K562 (cell line): ENCODE data around the gene CKAP5. TPM values are rescaled to one million over a fixed set of nuclear protein-coding genes. Genes with fewer than 3 reads are reported as not detected.
A peak's percentile ranks its signal among the peaks of the same experiment; 100 is the strongest.

Experiments
- ATAC-seq: fragments of 200-7000 bp; cut with Tn5 transposase; 3 replicates; pipeline ENCODE4 v1.9.1; 2020; ENCODE audit warnings: moderate library complexity
- BruUV-seq: library from RNA; stranded (reverse); fragments of 400-500 nt; replicated peaks from 2 replicates; lab custom pipeline; 2021; lab: Mats Ljungman, UMichigan
- CTCF ChIA-PET: fragments of 300-600 bp; formaldehyde crosslinking; extraction: SDS; loops from one replicate; lab custom pipeline; 2021; ENCODE audit warnings: low intra/inter-chr PET ratio; lab: Yijun Ruan, JAX
- POLR2A ChIA-PET: fragments of 300-600, 350-650 bp; sonication (Branson Sonifier 250); formaldehyde crosslinking; extraction: SDS; loops from one replicate; lab custom pipeline; 2021; ENCODE audit warnings: antibody characterized with exemption, inconsistent platforms; lab: Yijun Ruan, JAX
- DNase-seq, 4 experiments: peaks; one replicate each; pipeline versions ENCODE4 v3.0.0 to v3.0.0-alpha.2; 2011 to 2018; ENCODE audit warnings: low spot score in 3 of 4, mixed read lengths in 3 of 4; ENCODE audit errors: extremely low read depth in 1 of 4
- FAIRE-seq: peaks from 2 replicates; lab custom pipeline; 2011; peaks lifted over from hg19 to GRCh38; lab: Jason Lieb, UNC
- H2AFZ ChIP-seq: 2 replicates; pipeline ENCODE4 v1.6.0; 2011; ENCODE audit warnings: low read depth, low read length, control low read depth, inconsistent platforms
- H3K27ac ChIP-seq: fragments of 200-600 bp; 3 replicates; pipeline ENCODE4 v1.8.0; 2011; ENCODE audit warnings: low read depth, mild to moderate bottlenecking, control low read depth, inconsistent platforms, low read length, moderate library complexity, mixed read lengths; ENCODE audit errors: extremely low read depth
- H3K27me3 ChIP-seq, 2 experiments: fragments of 300-600 bp in 1 of 2; 2 replicates in 1 of 2; 3 replicates in 1 of 2; pipeline versions ENCODE4 v1.6.0 to v1.8.0; 2011; ENCODE audit warnings: inconsistent platforms in 2 of 2, low read length in 2 of 2, mild to moderate bottlenecking in 1 of 2, mixed read lengths in 1 of 2, moderate library complexity in 1 of 2; ENCODE audit not compliant: control insufficient read depth in 2 of 2, insufficient read depth in 2 of 2
- H3K36me3 ChIP-seq: fragments of 300-600 bp; 3 replicates; pipeline ENCODE4 v1.8.0; 2011; ENCODE audit warnings: mild to moderate bottlenecking, low read length, inconsistent platforms; ENCODE audit not compliant: control insufficient read depth, insufficient read depth
- H3K4me1 ChIP-seq, 2 experiments: fragments of 200-600 bp in 1 of 2; replicated peaks in 1 of 2; 2 replicates in 1 of 2; 3 replicates in 1 of 2; pipeline versions ENCODE4 v1.5.1 to v1.8.0; 2011; ENCODE audit warnings: inconsistent platforms in 2 of 2, low read length in 2 of 2, mild to moderate bottlenecking in 1 of 2, mixed read lengths in 1 of 2, moderate library complexity in 1 of 2; ENCODE audit not compliant: control insufficient read depth in 2 of 2, insufficient read depth in 2 of 2
- H3K4me2 ChIP-seq: 2 replicates; pipeline ENCODE4 v1.6.1; 2011; ENCODE audit warnings: low read length, control low read depth, inconsistent platforms, mixed read lengths; ENCODE audit not compliant: insufficient read depth
- H3K4me3 ChIP-seq: fragments of 200-600 bp; sonication (generic), shearing (Covaris generic); 2 replicates; pipeline ENCODE4 v1.5.1; 2016; ENCODE audit warnings: control low read depth, inconsistent platforms
- H3K79me2 ChIP-seq: fragments of 200-600 bp; 3 replicates; pipeline ENCODE4 v1.8.0; 2011; ENCODE audit warnings: low read length, inconsistent platforms; ENCODE audit not compliant: control insufficient read depth, insufficient read depth
- H3K9ac ChIP-seq, 2 experiments: 2 replicates each; pipeline versions ENCODE4 v1.6.0 to v1.6.1; 2011; ENCODE audit warnings: low read depth in 2 of 2, low read length in 2 of 2, control low read depth in 1 of 2, inconsistent platforms in 1 of 2, mild to moderate bottlenecking in 1 of 2, mixed read lengths in 1 of 2; ENCODE audit not compliant: insufficient read depth in 1 of 2
- H3K9me1 ChIP-seq: one replicate; pipeline ENCODE4 v1.6.0; 2011; ENCODE audit warnings: inconsistent platforms, mild to moderate bottlenecking, low read length, moderate library complexity; ENCODE audit not compliant: control insufficient read depth, insufficient read depth
- H3K9me3 ChIP-seq: replicated peaks from 2 replicates; pipeline ENCODE4 v1.5.1; 2011; ENCODE audit warnings: low read depth, low read length, inconsistent platforms; ENCODE audit not compliant: control insufficient read depth, insufficient read depth
- H4K20me1 ChIP-seq: replicated peaks from 2 replicates; pipeline ENCODE4 v1.6.1; 2011; ENCODE audit warnings: low read length, inconsistent platforms, mixed read lengths; ENCODE audit not compliant: control insufficient read depth, insufficient read depth
- CTCFL ChIP-seq: IDR thresholded peaks from 2 replicates; pipeline ENCODE4 v1.6.1; 2011; ENCODE audit warnings: borderline replicate concordance, low read depth, mild to moderate bottlenecking, moderate library complexity, low read length; ENCODE audit not compliant: insufficient read depth, poor library complexity, severe bottlenecking
- HEY1 ChIP-seq: fragments of 250-450 bp; sonication (Bioruptor Pico); IDR thresholded peaks from 2 replicates; pipeline ENCODE4 v1.5.0; 2020; ENCODE audit warnings: mild to moderate bottlenecking, moderate library complexity, borderline replicate concordance
- KDM1A ChIP-seq, 2 experiments: fragments of 450-650 bp; IDR thresholded peaks; 2 replicates each; pipeline ENCODE4 v1.6.1; 2016; ENCODE audit warnings: mild to moderate bottlenecking in 2 of 2
- SPI1 ChIP-seq: IDR thresholded peaks from 2 replicates; pipeline ENCODE4 v1.6.1; 2011; ENCODE audit warnings: low read depth, low read length, control low read depth, borderline replicate concordance
- SRF ChIP-seq, 2 experiments: fragments of 250-450, 450-650 bp in 1 of 2; sonication (Bioruptor Pico) in 1 of 2; sonication (generic) in 1 of 2; formaldehyde crosslinking; IDR thresholded peaks; 2 replicates each; pipeline versions ENCODE4 v1.5.0 to v1.5.1; 2020 to 2022; ENCODE audit warnings: mild to moderate bottlenecking in 1 of 2, missing genetic modification reagents in 1 of 2
- ZBTB34 ChIP-seq: fragments of 250-450 bp; sonication (Bioruptor Pico); IDR thresholded peaks from 2 replicates; pipeline ENCODE4 v1.8.0; 2021; ENCODE audit warnings: mild to moderate bottlenecking, moderate library complexity
- ZFPM2 ChIP-seq: fragments of 250-450 bp; sonication (Bioruptor Pico); IDR thresholded peaks from 2 replicates; pipeline ENCODE4 v1.5.1; 2022; ENCODE audit warnings: mild to moderate bottlenecking
- ZNF165 ChIP-seq: fragments of 250-450 bp; sonication (Bioruptor Pico); IDR thresholded peaks from 2 replicates; pipeline ENCODE4 v1.4.0; 2020; ENCODE audit warnings: borderline replicate concordance
- WGBS: fragments of 100-300 bp; shearing (Covaris generic); methylation state at CpG from one replicate; pipeline ENCODE4 v1.1.6; 2016; ENCODE audit warnings: low coverage, mixed read lengths; ENCODE audit not compliant: insufficient coverage; ENCODE audit errors: missing lambda C conversion rate; 5-methylcytosine and 5-hydroxymethylcytosine counted together
- in situ Hi-C: fragments of 300-500 bp; cut with MboI; formaldehyde crosslinking; loops from 4 replicates; pipeline ENCODE4 v1.15.0; 2018; ENCODE audit warnings: inconsistent platforms, mixed read lengths
- intact Hi-C: fragments of 100-400 bp; cut with micrococcal nuclease; formaldehyde crosslinking; loops from 2 replicates; pipeline ENCODE4 v1.14.2; 2022
- polyA plus RNA-seq, 8 experiments: library from polyadenylated mRNA; depleted of rRNA in 4 of 8; stranded (reverse) in 5 of 8; unstranded in 3 of 8; fragments of >200 nt; fragmentation: Nextera tagmentation in 2 of 8; fragmentation: Illumina TruSeq in 1 of 8; extraction: Ambion mirVana in 2 of 8; extraction: Trizol in 1 of 8; gene quantifications; 2 replicates each; pipeline versions ENCODE4 v1.2.1 to v1.2.3, GENCODE V29; 2011 to 2014; ENCODE audit warnings: inconsistent platforms in 1 of 8, missing spikeins in 1 of 8
- total RNA-seq, 7 experiments: library from RNA; depleted of rRNA in 6 of 7; stranded (reverse); fragments of >200 nt in 6 of 7; fragmentation: Illumina TruSeq in 2 of 7; extraction: Trizol in 2 of 7; gene quantifications; 2 replicates each; pipeline versions ENCODE4 v1.2.1 to v1.2.3, GENCODE V29; 2011 to 2021; ENCODE audit warnings: low replicate concordance in 1 of 7
- TF ChIP-seq, protein P1 (sequence below): fragments of 250-450 bp; sonication (Bioruptor Pico); IDR thresholded peaks from 2 replicates; pipeline ENCODE4 v1.4.0; 2020
- TF ChIP-seq, protein P2 (sequence below): fragments of 250-450 bp; sonication (Bioruptor Pico); IDR thresholded peaks from 2 replicates; pipeline ENCODE4 v1.4.0; 2020

Gene CKAP5
- total and polyA plus RNA-seq, 9 of the 15 experiments (the other 6 are each of a cell fraction or from before 2014, with no cell fraction given) = 60.1 to 239 (median 139) TPM

DNA sequence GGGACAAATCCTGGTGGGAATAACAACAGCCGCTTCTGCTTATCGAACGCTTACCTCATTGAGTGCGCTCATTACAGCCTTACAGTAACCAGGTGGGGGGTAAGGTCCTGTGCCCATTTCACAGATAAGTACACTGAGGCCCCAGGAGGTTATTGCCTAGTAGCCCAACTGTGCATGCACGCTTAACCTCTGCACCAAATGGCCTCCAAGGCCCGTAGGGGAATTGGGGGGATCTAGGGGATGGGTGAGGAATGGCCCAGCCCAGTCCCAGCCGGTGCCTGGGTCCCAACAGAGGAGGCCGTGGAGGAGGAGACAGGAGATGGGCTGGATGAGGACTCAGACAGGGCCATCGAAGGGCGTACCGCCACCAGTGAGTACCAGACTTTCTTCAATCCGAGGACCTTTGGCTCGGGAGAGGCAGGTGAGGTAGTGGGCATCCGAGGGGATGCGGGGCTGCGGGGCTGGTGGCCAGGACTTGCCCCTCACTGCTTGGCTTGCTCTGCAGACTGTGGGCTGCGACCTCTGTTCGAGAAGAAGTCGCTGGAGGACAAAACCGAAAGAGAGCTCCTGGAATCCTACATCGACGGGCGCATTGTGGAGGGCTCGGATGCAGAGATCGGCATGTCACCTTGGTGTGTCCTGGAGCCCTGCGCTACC, 119.7 kb downstream of the CKAP5 start:
- H3K9ac ChIP-seq = peak overlapping the region in 1 of 2 experiments; percentile 10; a peak in 1 of 4 replicates
- peaks cover 4% of the 10 kb centered on the region; the same call in 1 of the 2 replicates for H3K9me3 ChIP-seq
- H3K4me1 ChIP-seq = peaks cover 0 to 16% of the 10 kb centered on the region in 2 experiments; a peak in 2 of 5 replicates
- H3K4me3 ChIP-seq = no peak overlapping the region
- H3K27me3 ChIP-seq = peaks cover 0 to 3% of the 10 kb centered on the region in 2 experiments; a peak in 1 of 5 replicates
- intact Hi-C loops (no loop called here), in situ Hi-C loops (no loop called here)
- ATAC-seq (no peak), FAIRE-seq (no peak), DNase-seq (no peak)
- no peak overlapping the region for H3K4me2 ChIP-seq
- H4K20me1 ChIP-seq = no peaks in the 10 kb centered on the region
- CTCF ChIA-PET = no interaction called here
- no TSS peak for BruUV-seq
- H3K27ac ChIP-seq = no peak overlapping the region
- no peaks in the 10 kb centered on the region for H3K9me1 ChIP-seq
- POLR2A ChIA-PET = interaction anchor here (1.7 kb wide), 1 partner anchor 10 kb away, joined by 5 read pairs; no protein-coding TSS in a partner anchor
- H3K36me3 ChIP-seq = no peaks in the 10 kb centered on the region
- H2AFZ ChIP-seq = no peak overlapping the region
- WGBS = 48% methylated on average over 23 of the region's 26 CpGs
- H3K79me2 ChIP-seq = no peaks in the 10 kb centered on the region
- TF ChIP-seq KDM1A (IDR thresholded peaks at IDR 0.05) (peak; percentile 49 to 71), HEY1 (no peak), SPI1 (no peak), ZFPM2 (no peak), CTCFL (no peak), ZBTB34 (CRISPR knock-in tag) (no peak), SRF (CRISPR knock-in tag; IDR thresholded peaks at IDR 0.05) (no peak), ZNF165 (CRISPR knock-in tag) (no peak)
- TF ChIP-seq, protein P1, sequence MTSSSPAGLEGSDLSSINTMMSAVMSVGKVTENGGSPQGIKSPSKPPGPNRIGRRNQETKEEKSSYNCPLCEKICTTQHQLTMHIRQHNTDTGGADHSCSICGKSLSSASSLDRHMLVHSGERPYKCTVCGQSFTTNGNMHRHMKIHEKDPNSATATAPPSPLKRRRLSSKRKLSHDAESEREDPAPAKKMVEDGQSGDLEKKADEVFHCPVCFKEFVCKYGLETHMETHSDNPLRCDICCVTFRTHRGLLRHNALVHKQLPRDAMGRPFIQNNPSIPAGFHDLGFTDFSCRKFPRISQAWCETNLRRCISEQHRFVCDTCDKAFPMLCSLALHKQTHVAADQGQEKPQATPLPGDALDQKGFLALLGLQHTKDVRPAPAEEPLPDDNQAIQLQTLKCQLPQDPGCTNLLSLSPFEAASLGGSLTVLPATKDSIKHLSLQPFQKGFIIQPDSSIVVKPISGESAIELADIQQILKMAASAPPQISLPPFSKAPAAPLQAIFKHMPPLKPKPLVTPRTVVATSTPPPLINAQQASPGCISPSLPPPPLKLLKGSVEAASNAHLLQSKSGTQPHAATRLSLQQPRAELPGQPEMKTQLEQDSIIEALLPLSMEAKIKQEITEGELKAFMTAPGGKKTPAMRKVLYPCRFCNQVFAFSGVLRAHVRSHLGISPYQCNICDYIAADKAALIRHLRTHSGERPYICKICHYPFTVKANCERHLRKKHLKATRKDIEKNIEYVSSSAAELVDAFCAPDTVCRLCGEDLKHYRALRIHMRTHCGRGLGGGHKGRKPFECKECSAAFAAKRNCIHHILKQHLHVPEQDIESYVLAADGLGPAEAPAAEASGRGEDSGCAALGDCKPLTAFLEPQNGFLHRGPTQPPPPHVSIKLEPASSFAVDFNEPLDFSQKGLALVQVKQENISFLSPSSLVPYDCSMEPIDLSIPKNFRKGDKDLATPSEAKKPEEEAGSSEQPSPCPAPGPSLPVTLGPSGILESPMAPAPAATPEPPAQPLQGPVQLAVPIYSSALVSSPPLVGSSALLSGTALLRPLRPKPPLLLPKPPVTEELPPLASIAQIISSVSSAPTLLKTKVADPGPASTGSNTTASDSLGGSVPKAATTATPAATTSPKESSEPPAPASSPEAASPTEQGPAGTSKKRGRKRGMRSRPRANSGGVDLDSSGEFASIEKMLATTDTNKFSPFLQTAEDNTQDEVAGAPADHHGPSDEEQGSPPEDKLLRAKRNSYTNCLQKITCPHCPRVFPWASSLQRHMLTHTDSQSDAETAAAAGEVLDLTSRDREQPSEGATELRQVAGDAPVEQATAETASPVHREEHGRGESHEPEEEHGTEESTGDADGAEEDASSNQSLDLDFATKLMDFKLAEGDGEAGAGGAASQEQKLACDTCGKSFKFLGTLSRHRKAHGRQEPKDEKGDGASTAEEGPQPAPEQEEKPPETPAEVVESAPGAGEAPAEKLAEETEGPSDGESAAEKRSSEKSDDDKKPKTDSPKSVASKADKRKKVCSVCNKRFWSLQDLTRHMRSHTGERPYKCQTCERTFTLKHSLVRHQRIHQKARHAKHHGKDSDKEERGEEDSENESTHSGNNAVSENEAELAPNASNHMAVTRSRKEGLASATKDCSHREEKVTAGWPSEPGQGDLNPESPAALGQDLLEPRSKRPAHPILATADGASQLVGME = no peak
- TF ChIP-seq, protein P2, sequence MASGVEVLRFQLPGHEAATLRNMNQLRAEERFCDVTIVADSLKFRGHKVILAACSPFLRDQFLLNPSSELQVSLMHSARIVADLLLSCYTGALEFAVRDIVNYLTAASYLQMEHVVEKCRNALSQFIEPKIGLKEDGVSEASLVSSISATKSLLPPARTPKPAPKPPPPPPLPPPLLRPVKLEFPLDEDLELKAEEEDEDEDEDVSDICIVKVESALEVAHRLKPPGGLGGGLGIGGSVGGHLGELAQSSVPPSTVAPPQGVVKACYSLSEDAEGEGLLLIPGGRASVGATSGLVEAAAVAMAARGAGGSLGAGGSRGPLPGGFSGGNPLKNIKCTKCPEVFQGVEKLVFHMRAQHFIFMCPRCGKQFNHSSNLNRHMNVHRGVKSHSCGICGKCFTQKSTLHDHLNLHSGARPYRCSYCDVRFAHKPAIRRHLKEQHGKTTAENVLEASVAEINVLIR = no peak
